Cardiac muscle cell (in vitro differentiated cells and primary cell): Measurements from ENCODE around the gene P4HA1. TPM values are rescaled to one million over a fixed set of nuclear protein-coding genes. Genes with fewer than 3 reads are reported as not detected.
A peak's percentile ranks its signal among the peaks of the same experiment; 100 is the strongest.

Experiments
- DNase-seq, 2 donors: peaks; one replicate each; pipeline versions ENCODE4 v3.0.0 to v3.0.0-alpha.2; 2010 to 2017; ENCODE audit warnings: low read depth in 1 of 2, low spot score in 1 of 2
- H3K27ac ChIP-seq: fragments of 200-600 bp; sonication (generic); 2 replicates; pipeline ENCODE4 v1.5.1; 2016
- H3K27me3 ChIP-seq: fragments of 200-600 bp; sonication (generic); 2 replicates; pipeline ENCODE4 v1.6.0; 2016; ENCODE audit warnings: control low read depth
- H3K36me3 ChIP-seq: fragments of 200-600 bp; sonication (generic); 2 replicates; pipeline ENCODE4 v1.5.1; 2016; ENCODE audit warnings: control low read depth
- H3K4me1 ChIP-seq: fragments of 200-600 bp; sonication (generic); 2 replicates; pipeline ENCODE4 v1.8.1; 2017; ENCODE audit warnings: low read depth, mild to moderate bottlenecking, mixed run types
- H3K4me3 ChIP-seq: fragments of 200-600 bp; sonication (generic); 2 replicates; pipeline ENCODE4 v1.5.1; 2016; ENCODE audit warnings: mild to moderate bottlenecking
- H3K9me3 ChIP-seq: fragments of 200-600 bp; sonication (generic); 2 replicates; pipeline ENCODE4 v1.5.1; 2017; ENCODE audit warnings: low read depth, mild to moderate bottlenecking, control low read depth
- CTCF ChIP-seq: IDR thresholded peaks from 2 replicates; pipeline ENCODE4 v1.5.1; 2012; ENCODE audit warnings: low read depth, mild to moderate bottlenecking, low read length
- polyA plus RNA-seq: library from polyadenylated mRNA; unstranded; fragments of >200 nt; fragmentation: Nextera tagmentation; extraction: Ambion mirVana; gene quantifications from 2 replicates; pipeline ENCODE4 v1.2.1, GENCODE V29; 2016
- total RNA-seq: library from RNA; depleted of rRNA; stranded (reverse); fragments of >200 nt; gene quantifications from 2 replicates; pipeline ENCODE4 v1.2.3, GENCODE V29; 2016

P4HA1 gene
- total and polyA plus RNA-seq, 2 experiments from 2014 or later = 92.0 to 172 TPM

GRCh38 chr10:73058057-73058591 lies 38.5 kb downstream of the P4HA1 start:
- no peak for TF ChIP-seq CTCF
- Histone ChIP-seq H3K4me3 (no peak overlapping the region), H3K27ac (no peak overlapping the region), H3K4me1 (peaks cover 24% of the 10 kb centered on the region), H3K36me3 (peaks cover 52% of the 10 kb centered on the region), H3K9me3 (no peaks in the 10 kb centered on the region), H3K27me3 (no peaks in the 10 kb centered on the region)
- DNase-seq = no peak

- Histone ChIP-seq H3K4me1 (peaks cover 8% of the 10 kb centered on the region), H3K27ac (peak overlapping the region; percentile 68), H3K27me3 (no peaks in the 10 kb centered on the region), H3K36me3 (peaks cover 69% of the 10 kb centered on the region), H3K4me3 (no peak overlapping the region), H3K9me3 (no peaks in the 10 kb centered on the region)
- DNase-seq = no peak
- TF ChIP-seq CTCF = no peak
These were observed 42.4 kb downstream of the P4HA1 start for GRCh38 chr10:73054286-73054685.

- Histone ChIP-seq H3K27me3 (no peaks in the 10 kb centered on the region), H3K9me3 (no peaks in the 10 kb centered on the region), H3K4me3 (no peak overlapping the region), H3K4me1 (peaks cover 8% of the 10 kb centered on the region), H3K36me3 (peaks cover 73% of the 10 kb centered on the region), H3K27ac (peak overlapping the region; percentile 65)
- no peak for TF ChIP-seq CTCF
- DNase-seq = no peak
These were observed 43.4 kb downstream of the P4HA1 start for GRCh38 chr10:73053275-73053674.

GRCh38 chr10:73044378-73045285 lies 52.0 kb downstream of the P4HA1 start:
- H3K4me3 ChIP-seq = no peak overlapping the region
- TF ChIP-seq CTCF = no peak
- H3K36me3 ChIP-seq = peaks cover 71% of the 10 kb centered on the region
- no peaks in the 10 kb centered on the region for H3K27me3 ChIP-seq
- no peaks in the 10 kb centered on the region for H3K9me3 ChIP-seq
- no peaks in the 10 kb centered on the region for H3K4me1 ChIP-seq
- DNase-seq = peak in 1 of 2 donors; percentile 88
- H3K27ac ChIP-seq = peak overlapping the region; percentile 5

- H3K4me1 ChIP-seq = no peaks in the 10 kb centered on the region
- H3K9me3 ChIP-seq = no peaks in the 10 kb centered on the region
- DNase-seq = peak in 1 of 2 donors; percentile 13
- peaks cover 65% of the 10 kb centered on the region for H3K36me3 ChIP-seq
- H3K27me3 ChIP-seq = no peaks in the 10 kb centered on the region
- H3K27ac ChIP-seq = peak overlapping the region; percentile 5
- H3K4me3 ChIP-seq = no peak overlapping the region
- no peak for TF ChIP-seq CTCF
These were observed 52.8 kb downstream of the P4HA1 start for GRCh38 chr10:73043766-73044377.
